ENCODE results near the gene HMX1.

- TF ChIP-seq POLR2AphosphoS5 (IDR thresholded peaks at IDR 0.05; ENCODE audit: borderline replicate concordance, low read depth, low read length) (no peak), EZH2 (IDR thresholded peaks at IDR 0.05) (no peak), FOXP2 (optimal IDR thresholded peaks at IDR 0.05; ENCODE audit: control extremely low read depth, extremely low read length, insufficient read depth) (no peak)
Observed at GRCh38 chr4:8864912-8865680, 6.5 kb downstream of the HMX1 start.
